MCF 10A (cell line): ENCODE data around the gene CALD1. TPM values are rescaled to one million over a fixed set of nuclear protein-coding genes. Genes with fewer than 3 reads are reported as not detected.

Source experiments
- BruUV-seq: library from RNA; stranded (reverse); fragments of 400-500 nt; replicated peaks from 2 replicates; lab custom pipeline; 2021; lab: Mats Ljungman, UMichigan
- CTCF ChIA-PET: fragments of 300-600 bp; sonication (Branson Sonifier 250); formaldehyde crosslinking; extraction: SDS; loops from one replicate; lab custom pipeline; 2021; ENCODE audit warnings: antibody characterized with exemption, inconsistent platforms; lab: Yijun Ruan, JAX
- POLR2A ChIA-PET: fragments of 300-600, 350-650 bp; sonication (Branson Sonifier 250); formaldehyde crosslinking; extraction: SDS; loops from one replicate; lab custom pipeline; 2020; ENCODE audit warnings: antibody characterized with exemption, inconsistent platforms; lab: Yijun Ruan, JAX
- DNase-seq: peaks from one replicate; pipeline ENCODE4 v3.0.0-alpha.2; 2018; ENCODE audit not compliant: unreplicated experiment
- H3K27ac Mint-ChIP-seq: one replicate; pipeline ENCODE4 v1.8.0; 2022; ENCODE audit warnings: mild to moderate bottlenecking, low read depth, mixed read lengths; ENCODE audit not compliant: unreplicated experiment
- H3K27me3 Mint-ChIP-seq: one replicate; pipeline ENCODE4 v1.8.0; 2022; ENCODE audit warnings: mixed read lengths; ENCODE audit not compliant: insufficient read depth, unreplicated experiment
- H3K36me3 Mint-ChIP-seq: one replicate; pipeline ENCODE4 v1.8.0; 2022; ENCODE audit warnings: mild to moderate bottlenecking, moderate library complexity, mixed read lengths; ENCODE audit not compliant: insufficient read depth, unreplicated experiment
- H3K4me1 Mint-ChIP-seq: one replicate; pipeline ENCODE4 v1.8.0; 2022; ENCODE audit warnings: mixed read lengths; ENCODE audit not compliant: insufficient read depth, unreplicated experiment
- H3K4me3 Mint-ChIP-seq: one replicate; pipeline ENCODE4 v1.8.0; 2022; ENCODE audit warnings: mild to moderate bottlenecking, moderate library complexity, mixed read lengths; ENCODE audit not compliant: unreplicated experiment
- H3K9me3 Mint-ChIP-seq: one replicate; pipeline ENCODE4 v1.8.0; 2022; ENCODE audit warnings: mixed read lengths; ENCODE audit not compliant: unreplicated experiment
- intact Hi-C: fragments of 100-400 bp; cut with micrococcal nuclease; formaldehyde crosslinking; loops from 2 replicates; pipeline ENCODE4 v1.14.1; 2022
- total RNA-seq: library from RNA; stranded (reverse); gene quantifications from 2 replicates; pipeline ENCODE4 v1.2.3, GENCODE V29; 2022
- TF ChIP-seq, protein P1 (sequence below): fragments of 200-600 bp; IDR thresholded peaks from one replicate; pipeline ENCODE4 v1.8.0; 2022; ENCODE audit warnings: antibody characterized with exemption, mild to moderate bottlenecking; ENCODE audit not compliant: unreplicated experiment

CALD1 gene
- total RNA-seq, 1 experiment from 2014 or later = 183 TPM

DNA sequence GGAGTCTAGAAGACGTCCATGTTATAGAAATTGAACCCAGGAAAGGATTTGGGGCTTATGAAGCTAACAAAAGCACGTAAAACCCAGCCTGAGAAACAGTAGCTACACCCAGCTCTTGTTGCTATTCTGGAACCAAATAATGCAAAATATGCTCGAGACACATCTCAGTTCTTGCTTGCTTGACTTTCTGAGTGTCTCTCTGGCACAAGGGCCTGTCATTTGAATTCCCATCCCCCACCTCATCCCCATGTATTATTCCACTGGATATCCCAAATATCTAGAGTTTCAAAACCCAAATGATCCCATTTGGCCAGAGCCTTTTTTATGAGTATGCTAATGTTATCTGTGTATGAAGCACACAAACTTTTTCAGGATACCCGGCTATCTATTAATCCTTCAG is 158.7 kb downstream of the CALD1 start:
- ChIA-PET CTCF (interaction anchor here (0.8 to 1.8 kb wide), 5 partner anchors 21 to 269 kb away, joined by 3 to 14 read pairs (median 4); no protein-coding TSS in a partner anchor), POLR2A (interaction anchor here (0.6 to 1.0 kb wide), 2 partner anchors 17 to 298 kb away, joined by 3 read pairs; no protein-coding TSS in a partner anchor)
- H3K9me3 Mint-ChIP-seq = no peaks in the 10 kb centered on the region
- H3K4me1 Mint-ChIP-seq = peaks cover 9% of the 10 kb centered on the region
- H3K27ac Mint-ChIP-seq = peak overlapping the region; percentile 25
- TF ChIP-seq, protein P1, sequence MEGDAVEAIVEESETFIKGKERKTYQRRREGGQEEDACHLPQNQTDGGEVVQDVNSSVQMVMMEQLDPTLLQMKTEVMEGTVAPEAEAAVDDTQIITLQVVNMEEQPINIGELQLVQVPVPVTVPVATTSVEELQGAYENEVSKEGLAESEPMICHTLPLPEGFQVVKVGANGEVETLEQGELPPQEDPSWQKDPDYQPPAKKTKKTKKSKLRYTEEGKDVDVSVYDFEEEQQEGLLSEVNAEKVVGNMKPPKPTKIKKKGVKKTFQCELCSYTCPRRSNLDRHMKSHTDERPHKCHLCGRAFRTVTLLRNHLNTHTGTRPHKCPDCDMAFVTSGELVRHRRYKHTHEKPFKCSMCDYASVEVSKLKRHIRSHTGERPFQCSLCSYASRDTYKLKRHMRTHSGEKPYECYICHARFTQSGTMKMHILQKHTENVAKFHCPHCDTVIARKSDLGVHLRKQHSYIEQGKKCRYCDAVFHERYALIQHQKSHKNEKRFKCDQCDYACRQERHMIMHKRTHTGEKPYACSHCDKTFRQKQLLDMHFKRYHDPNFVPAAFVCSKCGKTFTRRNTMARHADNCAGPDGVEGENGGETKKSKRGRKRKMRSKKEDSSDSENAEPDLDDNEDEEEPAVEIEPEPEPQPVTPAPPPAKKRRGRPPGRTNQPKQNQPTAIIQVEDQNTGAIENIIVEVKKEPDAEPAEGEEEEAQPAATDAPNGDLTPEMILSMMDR = no peak
- no peaks in the 10 kb centered on the region for H3K27me3 Mint-ChIP-seq
- no TSS peak for BruUV-seq
- intact Hi-C loops = no loop called here
- no peak overlapping the region for H3K4me3 Mint-ChIP-seq
- no peak for DNase-seq
- H3K36me3 Mint-ChIP-seq = peaks cover 78% of the 10 kb centered on the region

DNA sequence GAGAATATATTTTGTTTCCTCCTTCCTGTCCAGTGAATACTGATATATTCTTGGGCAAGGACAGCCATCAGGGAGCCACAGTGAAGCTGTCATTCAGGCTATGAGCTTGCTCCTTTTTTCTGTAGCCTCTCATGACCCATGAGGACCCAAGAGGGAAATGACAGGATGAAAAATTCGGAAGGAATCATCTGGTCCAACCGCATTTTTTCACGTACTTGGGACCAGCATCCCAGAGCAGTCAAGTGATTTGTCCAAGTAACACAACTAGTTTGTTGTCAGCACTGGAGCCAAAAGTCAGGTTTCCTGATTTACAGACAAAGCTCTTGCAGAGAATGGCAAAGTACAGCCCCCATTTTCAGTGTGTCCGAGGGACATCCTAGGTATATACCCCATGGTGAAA is 159.7 kb downstream of the CALD1 start:
- intact Hi-C loops = no loop called here
- H3K27me3 Mint-ChIP-seq = no peaks in the 10 kb centered on the region
- peaks cover 8% of the 10 kb centered on the region for H3K4me1 Mint-ChIP-seq
- ChIA-PET POLR2A (no interaction called here), CTCF (interaction anchor here (0.6 to 6.8 kb wide), 5 partner anchors 53 to 495 kb away, joined by 3 to 96 read pairs (median 4); no protein-coding TSS in a partner anchor)
- TF ChIP-seq, protein P1 = no peak
- no TSS peak for BruUV-seq
- peaks cover 73% of the 10 kb centered on the region for H3K36me3 Mint-ChIP-seq
- H3K9me3 Mint-ChIP-seq = no peaks in the 10 kb centered on the region
- DNase-seq = no peak
- H3K27ac Mint-ChIP-seq = no peak overlapping the region
- H3K4me3 Mint-ChIP-seq = no peak overlapping the region

DNA sequence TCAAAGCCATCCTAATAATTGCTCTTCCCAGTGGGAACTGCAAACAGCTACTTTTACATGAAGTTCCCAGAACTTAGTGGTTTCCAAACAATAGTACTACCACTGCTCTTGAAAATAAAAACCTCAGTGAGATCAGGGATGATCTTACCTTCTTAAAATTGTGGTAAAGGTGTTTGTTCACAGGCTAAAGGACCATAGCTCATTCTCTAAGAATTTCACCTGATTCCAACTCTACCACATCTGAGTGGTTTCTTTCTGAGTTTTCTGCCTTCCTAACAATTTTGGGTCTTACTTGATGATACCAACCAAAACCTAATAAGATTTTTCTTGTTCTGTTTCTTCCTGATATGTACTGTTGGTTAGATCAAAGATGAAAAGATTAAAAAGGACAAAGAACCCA is 161.3 kb downstream of the CALD1 start:
- no TSS peak for BruUV-seq
- H3K36me3 Mint-ChIP-seq = peaks cover 64% of the 10 kb centered on the region
- H3K27ac Mint-ChIP-seq = peak overlapping the region; percentile 29
- TF ChIP-seq, protein P1 = no peak
- POLR2A ChIA-PET = interaction anchor here (0.6 to 1.8 kb wide), 5 partner anchors 22 to 1841 kb away, joined by 3 to 5 read pairs (median 3); no protein-coding TSS in a partner anchor
- intact Hi-C loops = loop anchor here (2.0 to 10.0 kb wide), 3 partner anchors 62 to 506 kb away; no protein-coding TSS in a partner anchor
- DNase-seq = no peak
- no peaks in the 10 kb centered on the region for H3K9me3 Mint-ChIP-seq
- no peaks in the 10 kb centered on the region for H3K27me3 Mint-ChIP-seq
- CTCF ChIA-PET = interaction anchor here (0.6 to 6.8 kb wide), 9 partner anchors 8 to 250 kb away, joined by 3 to 96 read pairs (median 3); no protein-coding TSS in a partner anchor
- no peak overlapping the region for H3K4me3 Mint-ChIP-seq
- H3K4me1 Mint-ChIP-seq = peaks cover 8% of the 10 kb centered on the region

DNA sequence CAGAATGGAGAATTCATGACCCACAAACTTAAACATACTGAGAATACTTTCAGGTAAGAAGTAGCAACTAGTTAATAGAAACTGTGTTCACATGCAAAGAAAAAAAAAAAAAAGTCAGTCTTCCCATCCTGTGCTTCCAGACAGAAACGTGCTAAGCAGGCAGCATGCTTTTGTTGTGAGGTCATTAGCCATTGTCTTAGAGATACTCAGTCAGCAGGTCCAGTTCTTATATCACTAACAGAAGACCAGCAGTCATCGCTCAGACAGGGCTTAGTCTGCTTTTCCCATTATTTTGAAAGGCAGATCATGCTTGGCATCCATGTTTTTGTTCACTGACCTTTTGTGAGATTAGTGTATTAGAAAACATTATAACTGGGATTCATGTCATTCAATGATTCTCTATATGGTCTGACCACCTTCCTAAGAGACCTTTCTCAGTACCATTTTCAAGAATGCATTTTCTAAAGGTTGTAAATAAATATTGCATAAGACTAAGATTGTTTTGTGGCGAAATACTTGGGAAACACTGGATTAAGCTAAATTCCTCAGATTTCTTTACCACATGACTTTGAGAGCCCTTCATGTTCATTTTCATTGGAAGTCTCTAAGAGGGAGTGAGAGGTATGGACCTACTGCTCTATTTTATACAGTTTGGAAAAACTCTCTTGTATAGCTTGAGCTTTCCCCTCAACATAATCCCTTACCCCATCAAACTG is 161.9 kb downstream of the CALD1 start:
- intact Hi-C loops = loop anchor here (2.0 to 10.0 kb wide), 3 partner anchors 63 to 507 kb away; no protein-coding TSS in a partner anchor
- H3K27ac Mint-ChIP-seq = peak overlapping the region; percentile 39
- H3K36me3 Mint-ChIP-seq = peaks cover 59% of the 10 kb centered on the region

More for the DNA sequence above, 161.9 kb downstream of the CALD1 start:
- Mint-ChIP-seq H3K27me3 (no peaks in the 10 kb centered on the region), H3K4me1 (peaks cover 8% of the 10 kb centered on the region), H3K9me3 (no peaks in the 10 kb centered on the region), H3K4me3 (no peak overlapping the region)
- ChIA-PET CTCF (interaction anchor here (0.6 to 6.8 kb wide), 9 partner anchors 10 to 331 kb away, joined by 3 to 96 read pairs (median 3); no protein-coding TSS in a partner anchor), POLR2A (interaction anchor here (0.7 to 1.8 kb wide), 6 partner anchors 22 to 1842 kb away, joined by 3 to 5 read pairs (median 4); partner anchors contain the start of gene CYREN)
- DNase-seq = peak; percentile 26
- TF ChIP-seq, protein P1 = no peak
- BruUV-seq = no TSS peak
